ENCODE measurements around the gene OGFR.

The OGFR gene

DNA sequence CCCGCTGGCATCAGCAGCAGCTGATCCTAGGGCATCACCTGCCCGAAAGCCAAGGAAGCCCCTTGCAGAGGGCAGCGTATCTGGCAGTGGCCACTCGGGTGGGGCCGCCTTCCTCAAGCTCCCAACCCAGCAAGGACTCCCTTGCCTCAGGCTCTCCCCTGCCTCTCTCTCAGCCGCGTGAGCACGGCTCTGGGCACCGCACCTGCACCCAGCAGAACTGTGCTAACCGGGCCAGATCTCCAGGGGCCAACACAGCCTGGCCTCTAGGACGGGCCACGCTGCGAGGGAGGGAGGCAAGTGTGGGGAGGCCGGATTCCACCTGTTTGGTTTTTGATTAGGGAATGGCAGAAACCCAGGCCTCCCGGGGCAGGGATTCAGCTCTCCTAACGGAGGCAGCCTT is 20.1 kb upstream of the OGFR start:
- no peak for ATAC-seq
- TF ChIP-seq ZC3H10 (CRISPR knock-in tag; IDR thresholded peaks at IDR 0.05) (no peak), ZNF565 (CRISPR knock-in tag; conservative IDR thresholded peaks at IDR 0.05; ENCODE audit: low read depth) (no peak), ARNTL (CRISPR knock-in tag; IDR thresholded peaks at IDR 0.05; ENCODE audit: borderline replicate concordance, low read depth) (no peak), PPARA (CRISPR knock-in tag; IDR thresholded peaks at IDR 0.05; ENCODE audit: borderline replicate concordance) (no peak), OSR1 (CRISPR knock-in tag; IDR thresholded peaks at IDR 0.05) (no peak), ZNF70 (CRISPR knock-in tag; IDR thresholded peaks at IDR 0.05) (no peak), TOX (CRISPR knock-in tag; IDR thresholded peaks at IDR 0.05; ENCODE audit: borderline replicate concordance) (no peak), ZFP3 (CRISPR knock-in tag; IDR thresholded peaks at IDR 0.05) (no peak)
- TF ChIP-seq, protein P1, sequence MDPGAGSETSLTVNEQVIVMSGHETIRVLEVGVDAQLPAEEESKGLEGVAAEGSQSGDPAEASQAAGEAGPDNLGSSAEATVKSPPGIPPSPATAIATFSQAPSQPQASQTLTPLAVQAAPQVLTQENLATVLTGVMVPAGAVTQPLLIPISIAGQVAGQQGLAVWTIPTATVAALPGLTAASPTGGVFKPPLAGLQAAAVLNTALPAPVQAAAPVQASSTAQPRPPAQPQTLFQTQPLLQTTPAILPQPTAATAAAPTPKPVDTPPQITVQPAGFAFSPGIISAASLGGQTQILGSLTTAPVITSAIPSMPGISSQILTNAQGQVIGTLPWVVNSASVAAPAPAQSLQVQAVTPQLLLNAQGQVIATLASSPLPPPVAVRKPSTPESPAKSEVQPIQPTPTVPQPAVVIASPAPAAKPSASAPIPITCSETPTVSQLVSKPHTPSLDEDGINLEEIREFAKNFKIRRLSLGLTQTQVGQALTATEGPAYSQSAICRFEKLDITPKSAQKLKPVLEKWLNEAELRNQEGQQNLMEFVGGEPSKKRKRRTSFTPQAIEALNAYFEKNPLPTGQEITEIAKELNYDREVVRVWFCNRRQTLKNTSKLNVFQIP (CRISPR knock-in tag; IDR thresholded peaks at IDR 0.05; ENCODE audit: borderline replicate concordance, low read depth): no peak
- TF ChIP-seq, protein P2, sequence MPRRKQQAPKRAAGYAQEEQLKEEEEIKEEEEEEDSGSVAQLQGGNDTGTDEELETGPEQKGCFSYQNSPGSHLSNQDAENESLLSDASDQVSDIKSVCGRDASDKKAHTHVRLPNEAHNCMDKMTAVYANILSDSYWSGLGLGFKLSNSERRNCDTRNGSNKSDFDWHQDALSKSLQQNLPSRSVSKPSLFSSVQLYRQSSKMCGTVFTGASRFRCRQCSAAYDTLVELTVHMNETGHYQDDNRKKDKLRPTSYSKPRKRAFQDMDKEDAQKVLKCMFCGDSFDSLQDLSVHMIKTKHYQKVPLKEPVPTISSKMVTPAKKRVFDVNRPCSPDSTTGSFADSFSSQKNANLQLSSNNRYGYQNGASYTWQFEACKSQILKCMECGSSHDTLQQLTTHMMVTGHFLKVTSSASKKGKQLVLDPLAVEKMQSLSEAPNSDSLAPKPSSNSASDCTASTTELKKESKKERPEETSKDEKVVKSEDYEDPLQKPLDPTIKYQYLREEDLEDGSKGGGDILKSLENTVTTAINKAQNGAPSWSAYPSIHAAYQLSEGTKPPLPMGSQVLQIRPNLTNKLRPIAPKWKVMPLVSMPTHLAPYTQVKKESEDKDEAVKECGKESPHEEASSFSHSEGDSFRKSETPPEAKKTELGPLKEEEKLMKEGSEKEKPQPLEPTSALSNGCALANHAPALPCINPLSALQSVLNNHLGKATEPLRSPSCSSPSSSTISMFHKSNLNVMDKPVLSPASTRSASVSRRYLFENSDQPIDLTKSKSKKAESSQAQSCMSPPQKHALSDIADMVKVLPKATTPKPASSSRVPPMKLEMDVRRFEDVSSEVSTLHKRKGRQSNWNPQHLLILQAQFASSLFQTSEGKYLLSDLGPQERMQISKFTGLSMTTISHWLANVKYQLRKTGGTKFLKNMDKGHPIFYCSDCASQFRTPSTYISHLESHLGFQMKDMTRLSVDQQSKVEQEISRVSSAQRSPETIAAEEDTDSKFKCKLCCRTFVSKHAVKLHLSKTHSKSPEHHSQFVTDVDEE (CRISPR knock-in tag; IDR thresholded peaks at IDR 0.05): no peak
- TF ChIP-seq, protein P3, sequence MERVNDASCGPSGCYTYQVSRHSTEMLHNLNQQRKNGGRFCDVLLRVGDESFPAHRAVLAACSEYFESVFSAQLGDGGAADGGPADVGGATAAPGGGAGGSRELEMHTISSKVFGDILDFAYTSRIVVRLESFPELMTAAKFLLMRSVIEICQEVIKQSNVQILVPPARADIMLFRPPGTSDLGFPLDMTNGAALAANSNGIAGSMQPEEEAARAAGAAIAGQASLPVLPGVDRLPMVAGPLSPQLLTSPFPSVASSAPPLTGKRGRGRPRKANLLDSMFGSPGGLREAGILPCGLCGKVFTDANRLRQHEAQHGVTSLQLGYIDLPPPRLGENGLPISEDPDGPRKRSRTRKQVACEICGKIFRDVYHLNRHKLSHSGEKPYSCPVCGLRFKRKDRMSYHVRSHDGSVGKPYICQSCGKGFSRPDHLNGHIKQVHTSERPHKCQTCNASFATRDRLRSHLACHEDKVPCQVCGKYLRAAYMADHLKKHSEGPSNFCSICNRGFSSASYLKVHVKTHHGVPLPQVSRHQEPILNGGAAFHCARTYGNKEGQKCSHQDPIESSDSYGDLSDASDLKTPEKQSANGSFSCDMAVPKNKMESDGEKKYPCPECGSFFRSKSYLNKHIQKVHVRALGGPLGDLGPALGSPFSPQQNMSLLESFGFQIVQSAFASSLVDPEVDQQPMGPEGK (CRISPR knock-in tag; IDR thresholded peaks at IDR 0.05; ENCODE audit: borderline replicate concordance): no peak
- TF ChIP-seq, protein P4, sequence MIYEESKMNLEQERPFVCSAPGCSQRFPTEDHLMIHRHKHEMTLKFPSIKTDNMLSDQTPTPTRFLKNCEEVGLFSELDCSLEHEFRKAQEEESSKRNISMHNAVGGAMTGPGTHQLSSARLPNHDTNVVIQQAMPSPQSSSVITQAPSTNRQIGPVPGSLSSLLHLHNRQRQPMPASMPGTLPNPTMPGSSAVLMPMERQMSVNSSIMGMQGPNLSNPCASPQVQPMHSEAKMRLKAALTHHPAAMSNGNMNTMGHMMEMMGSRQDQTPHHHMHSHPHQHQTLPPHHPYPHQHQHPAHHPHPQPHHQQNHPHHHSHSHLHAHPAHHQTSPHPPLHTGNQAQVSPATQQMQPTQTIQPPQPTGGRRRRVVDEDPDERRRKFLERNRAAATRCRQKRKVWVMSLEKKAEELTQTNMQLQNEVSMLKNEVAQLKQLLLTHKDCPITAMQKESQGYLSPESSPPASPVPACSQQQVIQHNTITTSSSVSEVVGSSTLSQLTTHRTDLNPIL (CRISPR knock-in tag; IDR thresholded peaks at IDR 0.05; ENCODE audit: low read depth): no peak

DNA sequence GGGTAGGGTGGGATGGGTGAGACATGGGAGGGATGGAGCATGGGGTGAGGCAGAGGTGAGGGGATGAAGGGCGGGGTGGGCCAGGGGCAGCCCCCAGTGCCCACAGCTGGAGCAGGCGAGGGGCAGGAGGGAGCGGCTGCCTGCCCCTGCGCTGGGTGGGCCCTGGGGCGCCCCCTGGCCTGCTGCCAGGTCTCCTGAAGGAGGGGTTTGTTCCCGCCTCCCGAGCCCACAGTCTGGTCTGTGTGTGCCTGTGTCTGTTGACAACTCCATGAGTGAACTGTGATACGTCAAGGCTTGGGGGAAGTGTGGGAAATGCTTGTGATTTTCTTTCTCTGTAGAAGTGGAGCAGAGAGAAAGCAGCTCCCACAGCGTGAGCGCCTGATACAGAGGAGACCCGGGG is 19.2 kb upstream of the OGFR start:
- no peak for TF ChIP-seq OSR1 (CRISPR knock-in tag; IDR thresholded peaks at IDR 0.05)
- no peak for TF ChIP-seq PPARA (CRISPR knock-in tag; IDR thresholded peaks at IDR 0.05; ENCODE audit: borderline replicate concordance)
- TF ChIP-seq, protein P5, sequence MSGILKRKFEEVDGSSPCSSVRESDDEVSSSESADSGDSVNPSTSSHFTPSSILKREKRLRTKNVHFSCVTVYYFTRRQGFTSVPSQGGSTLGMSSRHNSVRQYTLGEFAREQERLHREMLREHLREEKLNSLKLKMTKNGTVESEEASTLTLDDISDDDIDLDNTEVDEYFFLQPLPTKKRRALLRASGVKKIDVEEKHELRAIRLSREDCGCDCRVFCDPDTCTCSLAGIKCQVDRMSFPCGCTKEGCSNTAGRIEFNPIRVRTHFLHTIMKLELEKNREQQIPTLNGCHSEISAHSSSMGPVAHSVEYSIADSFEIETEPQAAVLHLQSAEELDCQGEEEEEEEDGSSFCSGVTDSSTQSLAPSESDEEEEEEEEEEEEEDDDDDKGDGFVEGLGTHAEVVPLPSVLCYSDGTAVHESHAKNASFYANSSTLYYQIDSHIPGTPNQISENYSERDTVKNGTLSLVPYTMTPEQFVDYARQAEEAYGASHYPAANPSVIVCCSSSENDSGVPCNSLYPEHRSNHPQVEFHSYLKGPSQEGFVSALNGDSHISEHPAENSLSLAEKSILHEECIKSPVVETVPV (CRISPR knock-in tag; IDR thresholded peaks at IDR 0.05): no peak
- no peak for TF ChIP-seq ARNTL (CRISPR knock-in tag; IDR thresholded peaks at IDR 0.05; ENCODE audit: borderline replicate concordance, low read depth)
- no peak for TF ChIP-seq TCF4 (CRISPR knock-in tag; IDR thresholded peaks at IDR 0.05; ENCODE audit: borderline replicate concordance)
- no peak for TF ChIP-seq ZNF565 (CRISPR knock-in tag; conservative IDR thresholded peaks at IDR 0.05; ENCODE audit: low read depth)
- TF ChIP-seq ZFP3 (CRISPR knock-in tag; IDR thresholded peaks at IDR 0.05): no peak
- TF ChIP-seq ZNF8 (CRISPR knock-in tag; IDR thresholded peaks at IDR 0.05): no peak
- TF ChIP-seq RARB (CRISPR knock-in tag; IDR thresholded peaks at IDR 0.05): no peak
- ATAC-seq: no peak; the same call in 2 of the 3 replicates

DNA sequence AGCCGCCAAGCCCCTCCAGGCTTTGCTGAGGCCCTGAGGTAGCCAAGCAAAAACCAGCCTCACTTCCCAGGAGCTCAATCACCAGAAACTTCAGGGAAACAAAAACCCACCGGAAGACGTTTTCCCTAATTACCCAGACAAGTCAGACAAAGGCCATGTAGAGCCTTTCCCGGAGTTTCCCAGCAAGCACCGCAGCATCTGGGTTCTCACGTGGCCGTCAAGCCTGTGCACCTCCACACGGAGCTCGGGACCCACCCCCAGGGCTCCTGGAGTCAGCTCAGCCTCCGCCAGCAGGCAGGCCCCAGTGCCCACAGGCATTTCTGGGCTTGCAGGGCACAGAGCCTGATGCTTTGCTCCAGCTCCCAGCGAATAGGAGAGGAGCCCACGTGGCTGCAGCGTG is 18.5 kb upstream of the OGFR start:
- ATAC-seq: no peak; the same call in 2 of the 3 replicates
- no peak for TF ChIP-seq ARNTL (CRISPR knock-in tag; IDR thresholded peaks at IDR 0.05; ENCODE audit: borderline replicate concordance, low read depth)
- TF ChIP-seq, protein P2 (CRISPR knock-in tag; IDR thresholded peaks at IDR 0.05): no peak
- no peak for TF ChIP-seq ZNF8 (CRISPR knock-in tag; IDR thresholded peaks at IDR 0.05)
- no peak for TF ChIP-seq BACH2 (CRISPR knock-in tag; IDR thresholded peaks at IDR 0.05; ENCODE audit: borderline replicate concordance)
- TF ChIP-seq OSR1 (CRISPR knock-in tag; IDR thresholded peaks at IDR 0.05): no peak
- TF ChIP-seq, protein P3 (CRISPR knock-in tag; IDR thresholded peaks at IDR 0.05; ENCODE audit: borderline replicate concordance): no peak
- no peak for TF ChIP-seq RARB (CRISPR knock-in tag; IDR thresholded peaks at IDR 0.05)
- TF ChIP-seq PPARA (CRISPR knock-in tag; IDR thresholded peaks at IDR 0.05; ENCODE audit: borderline replicate concordance): no peak
- TF ChIP-seq GLIS3 (CRISPR knock-in tag; IDR thresholded peaks at IDR 0.05): no peak
- no peak for TF ChIP-seq ISL1 (CRISPR knock-in tag; IDR thresholded peaks at IDR 0.05)
- no peak for TF ChIP-seq ZFP3 (CRISPR knock-in tag; IDR thresholded peaks at IDR 0.05)

All from SK-N-SH treated with all-trans-retinoic acid at 6 μM for 48 hours (cell line).